Panc1 (cell line): Measurements from ENCODE around the gene SYNPO2L.

Experiments used
- POLR2AphosphoS5 ChIP-seq: IDR thresholded peaks from 2 replicates; pipeline ENCODE4 v1.6.1; 2012; ENCODE audit warnings: mild to moderate bottlenecking, low read depth, low read length, moderate library complexity
- SIN3A ChIP-seq: IDR thresholded peaks from 2 replicates; pipeline ENCODE4 v1.6.1; 2012; ENCODE audit warnings: low read depth, mild to moderate bottlenecking, low read length, moderate library complexity, borderline replicate concordance; ENCODE audit not compliant: insufficient read depth
- TCF7L2 ChIP-seq: IDR thresholded peaks from 2 replicates; pipeline ENCODE4 v1.6.1; 2011; ENCODE audit warnings: mild to moderate bottlenecking, low read depth, low read length, inconsistent platforms
- TF ChIP-seq, protein P1 (sequence below): fragments of 450-650 bp; IDR thresholded peaks from 2 replicates; pipeline ENCODE4 v1.5.1; 2017; ENCODE audit warnings: mild to moderate bottlenecking
- TF ChIP-seq, protein P2 (sequence below), 2 experiments: IDR thresholded peaks; 2 replicates each; pipeline ENCODE4 v1.6.1; 2011 to 2012; ENCODE audit warnings: low read depth in 2 of 2, control low read depth in 1 of 2, low read length in 1 of 2, mild to moderate bottlenecking in 1 of 2, moderate library complexity in 1 of 2; ENCODE audit not compliant: insufficient read depth in 1 of 2

DNA sequence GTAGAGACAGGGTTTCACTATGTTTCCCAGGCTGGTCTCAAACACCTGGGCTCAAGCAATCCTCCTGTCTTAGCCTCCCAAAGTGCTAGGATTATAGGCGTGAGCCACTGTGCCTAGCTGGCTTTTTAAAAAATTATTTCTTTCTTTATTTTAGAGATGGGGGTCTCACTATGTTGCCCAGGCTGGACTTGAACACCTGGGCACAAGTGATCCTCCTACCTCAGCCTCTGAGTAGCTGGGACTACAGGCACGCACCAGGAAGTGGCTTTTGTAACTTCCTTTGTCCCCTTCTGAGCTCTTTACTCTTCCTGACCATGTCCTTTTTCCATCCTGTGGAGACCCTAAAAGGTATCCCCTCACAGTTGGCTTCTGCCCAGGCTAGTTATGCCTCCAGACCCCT is 12.5 kb downstream of the SYNPO2L start:
- TF ChIP-seq, protein P1, sequence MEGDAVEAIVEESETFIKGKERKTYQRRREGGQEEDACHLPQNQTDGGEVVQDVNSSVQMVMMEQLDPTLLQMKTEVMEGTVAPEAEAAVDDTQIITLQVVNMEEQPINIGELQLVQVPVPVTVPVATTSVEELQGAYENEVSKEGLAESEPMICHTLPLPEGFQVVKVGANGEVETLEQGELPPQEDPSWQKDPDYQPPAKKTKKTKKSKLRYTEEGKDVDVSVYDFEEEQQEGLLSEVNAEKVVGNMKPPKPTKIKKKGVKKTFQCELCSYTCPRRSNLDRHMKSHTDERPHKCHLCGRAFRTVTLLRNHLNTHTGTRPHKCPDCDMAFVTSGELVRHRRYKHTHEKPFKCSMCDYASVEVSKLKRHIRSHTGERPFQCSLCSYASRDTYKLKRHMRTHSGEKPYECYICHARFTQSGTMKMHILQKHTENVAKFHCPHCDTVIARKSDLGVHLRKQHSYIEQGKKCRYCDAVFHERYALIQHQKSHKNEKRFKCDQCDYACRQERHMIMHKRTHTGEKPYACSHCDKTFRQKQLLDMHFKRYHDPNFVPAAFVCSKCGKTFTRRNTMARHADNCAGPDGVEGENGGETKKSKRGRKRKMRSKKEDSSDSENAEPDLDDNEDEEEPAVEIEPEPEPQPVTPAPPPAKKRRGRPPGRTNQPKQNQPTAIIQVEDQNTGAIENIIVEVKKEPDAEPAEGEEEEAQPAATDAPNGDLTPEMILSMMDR: no peak
- TF ChIP-seq POLR2AphosphoS5: no peak
- TF ChIP-seq, protein P2, sequence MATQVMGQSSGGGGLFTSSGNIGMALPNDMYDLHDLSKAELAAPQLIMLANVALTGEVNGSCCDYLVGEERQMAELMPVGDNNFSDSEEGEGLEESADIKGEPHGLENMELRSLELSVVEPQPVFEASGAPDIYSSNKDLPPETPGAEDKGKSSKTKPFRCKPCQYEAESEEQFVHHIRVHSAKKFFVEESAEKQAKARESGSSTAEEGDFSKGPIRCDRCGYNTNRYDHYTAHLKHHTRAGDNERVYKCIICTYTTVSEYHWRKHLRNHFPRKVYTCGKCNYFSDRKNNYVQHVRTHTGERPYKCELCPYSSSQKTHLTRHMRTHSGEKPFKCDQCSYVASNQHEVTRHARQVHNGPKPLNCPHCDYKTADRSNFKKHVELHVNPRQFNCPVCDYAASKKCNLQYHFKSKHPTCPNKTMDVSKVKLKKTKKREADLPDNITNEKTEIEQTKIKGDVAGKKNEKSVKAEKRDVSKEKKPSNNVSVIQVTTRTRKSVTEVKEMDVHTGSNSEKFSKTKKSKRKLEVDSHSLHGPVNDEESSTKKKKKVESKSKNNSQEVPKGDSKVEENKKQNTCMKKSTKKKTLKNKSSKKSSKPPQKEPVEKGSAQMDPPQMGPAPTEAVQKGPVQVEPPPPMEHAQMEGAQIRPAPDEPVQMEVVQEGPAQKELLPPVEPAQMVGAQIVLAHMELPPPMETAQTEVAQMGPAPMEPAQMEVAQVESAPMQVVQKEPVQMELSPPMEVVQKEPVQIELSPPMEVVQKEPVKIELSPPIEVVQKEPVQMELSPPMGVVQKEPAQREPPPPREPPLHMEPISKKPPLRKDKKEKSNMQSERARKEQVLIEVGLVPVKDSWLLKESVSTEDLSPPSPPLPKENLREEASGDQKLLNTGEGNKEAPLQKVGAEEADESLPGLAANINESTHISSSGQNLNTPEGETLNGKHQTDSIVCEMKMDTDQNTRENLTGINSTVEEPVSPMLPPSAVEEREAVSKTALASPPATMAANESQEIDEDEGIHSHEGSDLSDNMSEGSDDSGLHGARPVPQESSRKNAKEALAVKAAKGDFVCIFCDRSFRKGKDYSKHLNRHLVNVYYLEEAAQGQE (IDR thresholded peaks at IDR 0.05; ENCODE audit: insufficient read depth in 1 of 2, low read depth in 2 of 2, low read length in 1 of 2): no peak
- TF ChIP-seq SIN3A: no peak
- TF ChIP-seq TCF7L2: no peak
